ENCODE data around the gene DYRK4.

The DYRK4 gene

GRCh38 chr12:4587108-4587507, 25.1 kb downstream of the DYRK4 start:
- Histone ChIP-seq H2AFZ (ENCODE audit: low read length) (no peak overlapping the region), H3K79me2 (ENCODE audit: insufficient read depth, low read length) (no peaks in the 10 kb centered on the region)

GRCh38 chr12:4588916-4589315, 26.9 kb downstream of the DYRK4 start:
- Histone ChIP-seq H2AFZ (ENCODE audit: low read length) (no peak overlapping the region), H3K36me3 (ENCODE audit: insufficient read depth, low read length) (no peaks in the 10 kb centered on the region), H4K20me1 (ENCODE audit: insufficient read depth, low read length) (no peaks in the 10 kb centered on the region), H3K27me3 (ENCODE audit: insufficient read depth, low read length) (no peaks in the 10 kb centered on the region; the same call in 1 of the 2 replicates), H3K4me1 (ENCODE audit: insufficient read depth, low read length, severe bottlenecking) (no peaks in the 10 kb centered on the region), H3K27ac (ENCODE audit: low read depth, low read length, poor library complexity, severe bottlenecking) (no peak overlapping the region), H3K9me2 (ENCODE audit: low read depth, low read length) (no peaks in the 10 kb centered on the region), H3K4me3 (ENCODE audit: low read depth, low read length, poor library complexity, severe bottlenecking) (no peak overlapping the region), H3K9ac (ENCODE audit: low read length) (no peak overlapping the region), H3K79me2 (ENCODE audit: insufficient read depth, low read length) (no peaks in the 10 kb centered on the region), H3K9me3 (ENCODE audit: low read length) (no peaks in the 10 kb centered on the region), H3F3A (ENCODE audit: insufficient read depth, low read length) (no peaks in the 10 kb centered on the region), H3K4me2 (ENCODE audit: low read length) (no peak overlapping the region)
- TF ChIP-seq CTCF (IDR thresholded peaks at IDR 0.05; ENCODE audit: low read length) (no peak), EZH2 (IDR thresholded peaks at IDR 0.05; ENCODE audit: borderline replicate concordance, low read length) (no peak)

More at GRCh38 chr12:4587108-4587507, 25.1 kb downstream of the DYRK4 start:
- Histone ChIP-seq H3K9me2 (ENCODE audit: low read depth, low read length) (no peaks in the 10 kb centered on the region), H3K4me3 (ENCODE audit: low read depth, low read length, poor library complexity, severe bottlenecking) (no peak overlapping the region), H3F3A (ENCODE audit: insufficient read depth, low read length) (no peaks in the 10 kb centered on the region), H3K27me3 (ENCODE audit: insufficient read depth, low read length) (no peaks in the 10 kb centered on the region; the same call in 1 of the 2 replicates), H3K9ac (ENCODE audit: low read length) (no peak overlapping the region), H3K27ac (ENCODE audit: low read depth, low read length, poor library complexity, severe bottlenecking) (no peak overlapping the region), H3K9me3 (ENCODE audit: low read length) (no peaks in the 10 kb centered on the region), H3K4me2 (ENCODE audit: low read length) (no peak overlapping the region), H3K4me1 (ENCODE audit: insufficient read depth, low read length, severe bottlenecking) (no peaks in the 10 kb centered on the region), H4K20me1 (ENCODE audit: insufficient read depth, low read length) (no peaks in the 10 kb centered on the region), H3K36me3 (ENCODE audit: insufficient read depth, low read length) (no peaks in the 10 kb centered on the region)
- TF ChIP-seq EZH2 (IDR thresholded peaks at IDR 0.05; ENCODE audit: borderline replicate concordance, low read length) = no peak
- peak; percentile 25; the same call in 1 of the 2 replicates for TF ChIP-seq CTCF (IDR thresholded peaks at IDR 0.05; ENCODE audit: low read length)

GRCh38 chr12:4589941-4590340, 27.9 kb downstream of the DYRK4 start:
- H3F3A ChIP-seq (ENCODE audit: insufficient read depth, low read length) = no peaks in the 10 kb centered on the region
- H3K9ac ChIP-seq (ENCODE audit: low read length) = no peak overlapping the region
- H3K9me3 ChIP-seq (ENCODE audit: low read length) = no peaks in the 10 kb centered on the region
- H3K4me2 ChIP-seq (ENCODE audit: low read length) = no peak overlapping the region
- no peaks in the 10 kb centered on the region; the same call in 1 of the 2 replicates for H3K27me3 ChIP-seq (ENCODE audit: insufficient read depth, low read length)
- H3K9me2 ChIP-seq (ENCODE audit: low read depth, low read length) = no peaks in the 10 kb centered on the region
- no peaks in the 10 kb centered on the region for H3K79me2 ChIP-seq (ENCODE audit: insufficient read depth, low read length)
- TF ChIP-seq CTCF (IDR thresholded peaks at IDR 0.05; ENCODE audit: low read length) = no peak
- TF ChIP-seq EZH2 (IDR thresholded peaks at IDR 0.05; ENCODE audit: borderline replicate concordance, low read length) = no peak
- H2AFZ ChIP-seq (ENCODE audit: low read length) = no peak overlapping the region
- H4K20me1 ChIP-seq (ENCODE audit: insufficient read depth, low read length) = no peaks in the 10 kb centered on the region
- H3K36me3 ChIP-seq (ENCODE audit: insufficient read depth, low read length) = no peaks in the 10 kb centered on the region
- H3K27ac ChIP-seq (ENCODE audit: low read depth, low read length, poor library complexity, severe bottlenecking) = no peak overlapping the region
- H3K4me1 ChIP-seq (ENCODE audit: insufficient read depth, low read length, severe bottlenecking) = no peaks in the 10 kb centered on the region
- H3K4me3 ChIP-seq (ENCODE audit: low read depth, low read length, poor library complexity, severe bottlenecking) = no peak overlapping the region
